GM23338 (cell line): ENCODE measurements around the gene FOXM1.

Experiments used
- CREB1 ChIP-seq: fragments of 250-450 bp; sonication (Bioruptor Pico); IDR thresholded peaks from 2 replicates; pipeline ENCODE4 v1.5.0; 2020; ENCODE audit warnings: low read depth, mild to moderate bottlenecking, moderate library complexity
- EZH2 ChIP-seq: fragments of 200-600 bp; sonication (generic); IDR thresholded peaks from one replicate; pipeline ENCODE4 v1.8.0; 2017; ENCODE audit warnings: antibody characterized with exemption, mild to moderate bottlenecking, low read depth; ENCODE audit not compliant: unreplicated experiment
- EZH2phosphoT487 ChIP-seq: fragments of 200-600 bp; sonication (generic); IDR thresholded peaks from one replicate; pipeline ENCODE4 v1.8.1; 2018; ENCODE audit warnings: antibody characterized with exemption; ENCODE audit not compliant: unreplicated experiment
- JUNB ChIP-seq: IDR thresholded peaks from one replicate; pipeline ENCODE4 v1.6.1; 2016; ENCODE audit warnings: antibody characterized with exemption; ENCODE audit not compliant: unreplicated experiment
- POLR2AphosphoS5 ChIP-seq: IDR thresholded peaks from 2 replicates; pipeline ENCODE4 v1.6.1; 2016; ENCODE audit warnings: antibody characterized with exemption, low read depth
- ZNF331 ChIP-seq: fragments of 250-450 bp; sonication (Bioruptor Pico); IDR thresholded peaks from 2 replicates; pipeline ENCODE4 v1.5.0; 2020; ENCODE audit warnings: low read depth, mild to moderate bottlenecking, moderate library complexity
- TF ChIP-seq, protein P1 (sequence below): IDR thresholded peaks from one replicate; pipeline ENCODE4 v1.6.1; 2018; ENCODE audit warnings: antibody characterized with exemption; ENCODE audit not compliant: unreplicated experiment
- TF ChIP-seq, protein P2 (sequence below), 2 experiments: fragments of 200-600 bp in 1 of 2; sonication (generic) in 1 of 2; conservative IDR thresholded peaks; 2 replicates each; pipeline versions ENCODE4 v1.5.1 to v1.6.1; 2016 to 2017; ENCODE audit warnings: antibody characterized with exemption in 2 of 2, low read depth in 2 of 2, mild to moderate bottlenecking in 2 of 2, moderate library complexity in 1 of 2
- TF ChIP-seq, protein P3 (sequence below): fragments of 250-450 bp; sonication (Bioruptor Pico); IDR thresholded peaks from 2 replicates; pipeline ENCODE4 v1.5.0; 2020; ENCODE audit warnings: mild to moderate bottlenecking, moderate library complexity
- TF ChIP-seq, protein P4 (sequence below): IDR thresholded peaks from 2 replicates; pipeline ENCODE4 v1.6.1; 2016; ENCODE audit warnings: antibody characterized with exemption

DNA sequence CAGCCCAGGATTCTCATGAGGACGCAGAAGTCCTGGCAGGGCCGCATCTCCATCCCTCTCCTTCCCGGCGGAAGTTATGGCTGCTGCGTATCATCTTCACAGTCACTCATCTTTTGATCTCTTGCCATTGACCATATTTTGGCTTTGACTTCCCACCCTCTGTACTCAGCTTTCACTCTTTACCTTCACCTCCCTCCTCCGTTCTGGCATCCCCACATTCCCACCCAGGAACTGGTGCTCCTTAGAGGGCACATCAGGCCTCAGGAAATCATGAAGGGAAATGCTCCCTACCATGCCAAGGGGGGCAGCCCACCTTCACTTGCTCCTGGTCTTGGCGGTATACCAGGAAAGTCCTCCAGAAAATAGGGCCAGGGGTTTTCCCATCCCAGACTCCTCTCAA, 21.4 kb downstream of the FOXM1 start:
- TF ChIP-seq, protein P1, sequence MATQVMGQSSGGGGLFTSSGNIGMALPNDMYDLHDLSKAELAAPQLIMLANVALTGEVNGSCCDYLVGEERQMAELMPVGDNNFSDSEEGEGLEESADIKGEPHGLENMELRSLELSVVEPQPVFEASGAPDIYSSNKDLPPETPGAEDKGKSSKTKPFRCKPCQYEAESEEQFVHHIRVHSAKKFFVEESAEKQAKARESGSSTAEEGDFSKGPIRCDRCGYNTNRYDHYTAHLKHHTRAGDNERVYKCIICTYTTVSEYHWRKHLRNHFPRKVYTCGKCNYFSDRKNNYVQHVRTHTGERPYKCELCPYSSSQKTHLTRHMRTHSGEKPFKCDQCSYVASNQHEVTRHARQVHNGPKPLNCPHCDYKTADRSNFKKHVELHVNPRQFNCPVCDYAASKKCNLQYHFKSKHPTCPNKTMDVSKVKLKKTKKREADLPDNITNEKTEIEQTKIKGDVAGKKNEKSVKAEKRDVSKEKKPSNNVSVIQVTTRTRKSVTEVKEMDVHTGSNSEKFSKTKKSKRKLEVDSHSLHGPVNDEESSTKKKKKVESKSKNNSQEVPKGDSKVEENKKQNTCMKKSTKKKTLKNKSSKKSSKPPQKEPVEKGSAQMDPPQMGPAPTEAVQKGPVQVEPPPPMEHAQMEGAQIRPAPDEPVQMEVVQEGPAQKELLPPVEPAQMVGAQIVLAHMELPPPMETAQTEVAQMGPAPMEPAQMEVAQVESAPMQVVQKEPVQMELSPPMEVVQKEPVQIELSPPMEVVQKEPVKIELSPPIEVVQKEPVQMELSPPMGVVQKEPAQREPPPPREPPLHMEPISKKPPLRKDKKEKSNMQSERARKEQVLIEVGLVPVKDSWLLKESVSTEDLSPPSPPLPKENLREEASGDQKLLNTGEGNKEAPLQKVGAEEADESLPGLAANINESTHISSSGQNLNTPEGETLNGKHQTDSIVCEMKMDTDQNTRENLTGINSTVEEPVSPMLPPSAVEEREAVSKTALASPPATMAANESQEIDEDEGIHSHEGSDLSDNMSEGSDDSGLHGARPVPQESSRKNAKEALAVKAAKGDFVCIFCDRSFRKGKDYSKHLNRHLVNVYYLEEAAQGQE: no peak
- no peak for TF ChIP-seq POLR2AphosphoS5
- TF ChIP-seq, protein P2, sequence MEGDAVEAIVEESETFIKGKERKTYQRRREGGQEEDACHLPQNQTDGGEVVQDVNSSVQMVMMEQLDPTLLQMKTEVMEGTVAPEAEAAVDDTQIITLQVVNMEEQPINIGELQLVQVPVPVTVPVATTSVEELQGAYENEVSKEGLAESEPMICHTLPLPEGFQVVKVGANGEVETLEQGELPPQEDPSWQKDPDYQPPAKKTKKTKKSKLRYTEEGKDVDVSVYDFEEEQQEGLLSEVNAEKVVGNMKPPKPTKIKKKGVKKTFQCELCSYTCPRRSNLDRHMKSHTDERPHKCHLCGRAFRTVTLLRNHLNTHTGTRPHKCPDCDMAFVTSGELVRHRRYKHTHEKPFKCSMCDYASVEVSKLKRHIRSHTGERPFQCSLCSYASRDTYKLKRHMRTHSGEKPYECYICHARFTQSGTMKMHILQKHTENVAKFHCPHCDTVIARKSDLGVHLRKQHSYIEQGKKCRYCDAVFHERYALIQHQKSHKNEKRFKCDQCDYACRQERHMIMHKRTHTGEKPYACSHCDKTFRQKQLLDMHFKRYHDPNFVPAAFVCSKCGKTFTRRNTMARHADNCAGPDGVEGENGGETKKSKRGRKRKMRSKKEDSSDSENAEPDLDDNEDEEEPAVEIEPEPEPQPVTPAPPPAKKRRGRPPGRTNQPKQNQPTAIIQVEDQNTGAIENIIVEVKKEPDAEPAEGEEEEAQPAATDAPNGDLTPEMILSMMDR (conservative IDR thresholded peaks at IDR 0.05; ENCODE audit: low read depth in 2 of 2): no peak
- no peak for TF ChIP-seq EZH2
- no peak for TF ChIP-seq EZH2phosphoT487
- TF ChIP-seq, protein P3, sequence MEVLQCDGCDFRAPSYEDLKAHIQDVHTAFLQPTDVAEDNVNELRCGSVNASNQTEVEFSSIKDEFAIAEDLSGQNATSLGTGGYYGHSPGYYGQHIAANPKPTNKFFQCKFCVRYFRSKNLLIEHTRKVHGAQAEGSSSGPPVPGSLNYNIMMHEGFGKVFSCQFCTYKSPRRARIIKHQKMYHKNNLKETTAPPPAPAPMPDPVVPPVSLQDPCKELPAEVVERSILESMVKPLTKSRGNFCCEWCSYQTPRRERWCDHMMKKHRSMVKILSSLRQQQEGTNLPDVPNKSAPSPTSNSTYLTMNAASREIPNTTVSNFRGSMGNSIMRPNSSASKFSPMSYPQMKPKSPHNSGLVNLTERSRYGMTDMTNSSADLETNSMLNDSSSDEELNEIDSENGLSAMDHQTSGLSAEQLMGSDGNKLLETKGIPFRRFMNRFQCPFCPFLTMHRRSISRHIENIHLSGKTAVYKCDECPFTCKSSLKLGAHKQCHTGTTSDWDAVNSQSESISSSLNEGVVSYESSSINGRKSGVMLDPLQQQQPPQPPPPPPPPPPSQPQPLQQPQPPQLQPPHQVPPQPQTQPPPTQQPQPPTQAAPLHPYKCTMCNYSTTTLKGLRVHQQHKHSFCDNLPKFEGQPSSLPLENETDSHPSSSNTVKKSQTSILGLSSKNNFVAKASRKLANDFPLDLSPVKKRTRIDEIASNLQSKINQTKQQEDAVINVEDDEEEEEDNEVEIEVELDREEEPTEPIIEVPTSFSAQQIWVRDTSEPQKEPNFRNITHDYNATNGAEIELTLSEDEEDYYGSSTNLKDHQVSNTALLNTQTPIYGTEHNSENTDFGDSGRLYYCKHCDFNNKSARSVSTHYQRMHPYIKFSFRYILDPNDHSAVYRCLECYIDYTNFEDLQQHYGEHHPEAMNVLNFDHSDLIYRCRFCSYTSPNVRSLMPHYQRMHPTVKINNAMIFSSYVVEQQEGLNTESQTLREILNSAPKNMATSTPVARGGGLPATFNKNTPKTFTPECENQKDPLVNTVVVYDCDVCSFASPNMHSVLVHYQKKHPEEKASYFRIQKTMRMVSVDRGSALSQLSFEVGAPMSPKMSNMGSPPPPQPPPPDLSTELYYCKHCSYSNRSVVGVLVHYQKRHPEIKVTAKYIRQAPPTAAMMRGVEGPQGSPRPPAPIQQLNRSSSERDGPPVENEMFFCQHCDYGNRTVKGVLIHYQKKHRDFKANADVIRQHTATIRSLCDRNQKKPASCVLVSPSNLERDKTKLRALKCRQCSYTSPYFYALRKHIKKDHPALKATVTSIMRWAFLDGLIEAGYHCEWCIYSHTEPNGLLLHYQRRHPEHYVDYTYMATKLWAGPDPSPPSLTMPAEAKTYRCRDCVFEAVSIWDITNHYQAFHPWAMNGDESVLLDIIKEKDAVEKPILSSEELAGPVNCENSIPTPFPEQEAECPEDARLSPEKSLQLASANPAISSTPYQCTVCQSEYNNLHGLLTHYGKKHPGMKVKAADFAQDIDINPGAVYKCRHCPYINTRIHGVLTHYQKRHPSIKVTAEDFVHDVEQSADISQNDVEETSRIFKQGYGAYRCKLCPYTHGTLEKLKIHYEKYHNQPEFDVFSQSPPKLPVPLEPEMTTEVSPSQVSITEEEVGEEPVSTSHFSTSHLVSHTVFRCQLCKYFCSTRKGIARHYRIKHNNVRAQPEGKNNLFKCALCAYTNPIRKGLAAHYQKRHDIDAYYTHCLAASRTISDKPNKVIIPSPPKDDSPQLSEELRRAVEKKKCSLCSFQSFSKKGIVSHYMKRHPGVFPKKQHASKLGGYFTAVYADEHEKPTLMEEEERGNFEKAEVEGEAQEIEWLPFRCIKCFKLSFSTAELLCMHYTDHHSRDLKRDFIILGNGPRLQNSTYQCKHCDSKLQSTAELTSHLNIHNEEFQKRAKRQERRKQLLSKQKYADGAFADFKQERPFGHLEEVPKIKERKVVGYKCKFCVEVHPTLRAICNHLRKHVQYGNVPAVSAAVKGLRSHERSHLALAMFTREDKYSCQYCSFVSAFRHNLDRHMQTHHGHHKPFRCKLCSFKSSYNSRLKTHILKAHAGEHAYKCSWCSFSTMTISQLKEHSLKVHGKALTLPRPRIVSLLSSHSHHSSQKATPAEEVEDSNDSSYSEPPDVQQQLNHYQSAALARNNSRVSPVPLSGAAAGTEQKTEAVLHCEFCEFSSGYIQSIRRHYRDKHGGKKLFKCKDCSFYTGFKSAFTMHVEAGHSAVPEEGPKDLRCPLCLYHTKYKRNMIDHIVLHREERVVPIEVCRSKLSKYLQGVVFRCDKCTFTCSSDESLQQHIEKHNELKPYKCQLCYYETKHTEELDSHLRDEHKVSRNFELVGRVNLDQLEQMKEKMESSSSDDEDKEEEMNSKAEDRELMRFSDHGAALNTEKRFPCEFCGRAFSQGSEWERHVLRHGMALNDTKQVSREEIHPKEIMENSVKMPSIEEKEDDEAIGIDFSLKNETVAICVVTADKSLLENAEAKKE (CRISPR knock-in tag): no peak
- no peak for TF ChIP-seq JUNB
- TF ChIP-seq, protein P4, sequence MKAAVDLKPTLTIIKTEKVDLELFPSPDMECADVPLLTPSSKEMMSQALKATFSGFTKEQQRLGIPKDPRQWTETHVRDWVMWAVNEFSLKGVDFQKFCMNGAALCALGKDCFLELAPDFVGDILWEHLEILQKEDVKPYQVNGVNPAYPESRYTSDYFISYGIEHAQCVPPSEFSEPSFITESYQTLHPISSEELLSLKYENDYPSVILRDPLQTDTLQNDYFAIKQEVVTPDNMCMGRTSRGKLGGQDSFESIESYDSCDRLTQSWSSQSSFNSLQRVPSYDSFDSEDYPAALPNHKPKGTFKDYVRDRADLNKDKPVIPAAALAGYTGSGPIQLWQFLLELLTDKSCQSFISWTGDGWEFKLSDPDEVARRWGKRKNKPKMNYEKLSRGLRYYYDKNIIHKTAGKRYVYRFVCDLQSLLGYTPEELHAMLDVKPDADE: no peak
- TF ChIP-seq ZNF331 (CRISPR knock-in tag): no peak
- no peak for TF ChIP-seq CREB1 (CRISPR knock-in tag)
